ENCODE results near the gene CDYL2.

- TF ChIP-seq CTCF (IDR thresholded peaks at IDR 0.05) = no peak
- TF ChIP-seq ZFX (IDR thresholded peaks at IDR 0.05; ENCODE audit: borderline replicate concordance) = no peak
Measured at GRCh38 chr16:80723091-80723490, 81.3 kb downstream of the CDYL2 start.

Data from 22Rv1 (cell line).